GM20431 (cell line): ENCODE measurements around the gene FNDC3B.

Experiments
- in situ Hi-C: fragments of 300-500 bp; cut with MseI, MboI; formaldehyde crosslinking; loops from one replicate; pipeline ENCODE4 v1.15.0; 2020; ENCODE audit warnings: low sequenced_read_pairs; ENCODE audit not compliant: unreplicated experiment

Gene FNDC3B

GRCh38 chr3:172051957-172052354 is 12.6 kb downstream of the FNDC3B start:
- in situ Hi-C loops = no loop called here

- in situ Hi-C loops = no loop called here
These were observed 13.0 kb downstream of the FNDC3B start for GRCh38 chr3:172052405-172052804.

- in situ Hi-C loops = no loop called here
These were observed 14.9 kb downstream of the FNDC3B start for GRCh38 chr3:172054115-172054764.

GRCh38 chr3:172056416-172056815 is 17.0 kb downstream of the FNDC3B start:
- in situ Hi-C loops = no loop called here

- in situ Hi-C loops = no loop called here
These were observed 17.7 kb downstream of the FNDC3B start for GRCh38 chr3:172057059-172057458.

GRCh38 chr3:172057624-172058327 is 18.4 kb downstream of the FNDC3B start:
- in situ Hi-C loops = no loop called here

GRCh38 chr3:172059532-172059931 is 20.2 kb downstream of the FNDC3B start:
- in situ Hi-C loops = no loop called here

- in situ Hi-C loops = no loop called here
These were observed 20.9 kb downstream of the FNDC3B start for GRCh38 chr3:172060234-172060633.

- in situ Hi-C loops = no loop called here
These were observed 22.4 kb downstream of the FNDC3B start for GRCh38 chr3:172061724-172062184.

- in situ Hi-C loops = no loop called here
These were observed 23.4 kb downstream of the FNDC3B start for GRCh38 chr3:172062761-172063160.

- in situ Hi-C loops = no loop called here
These were observed 24.4 kb downstream of the FNDC3B start for GRCh38 chr3:172063456-172064432.

GRCh38 chr3:172065527-172065926 is 26.1 kb downstream of the FNDC3B start:
- in situ Hi-C loops = no loop called here

- in situ Hi-C loops = no loop called here
These were observed 26.8 kb downstream of the FNDC3B start for GRCh38 chr3:172065967-172066762.

- in situ Hi-C loops = no loop called here
These were observed 27.8 kb downstream of the FNDC3B start for GRCh38 chr3:172066880-172067796.

- in situ Hi-C loops = no loop called here
These were observed 28.6 kb downstream of the FNDC3B start for GRCh38 chr3:172067837-172068440.

GRCh38 chr3:172068977-172069376 is 29.6 kb downstream of the FNDC3B start:
- in situ Hi-C loops = no loop called here

GRCh38 chr3:172069478-172069877 is 30.1 kb downstream of the FNDC3B start:
- in situ Hi-C loops = no loop called here

GRCh38 chr3:172070269-172070668 is 30.9 kb downstream of the FNDC3B start:
- in situ Hi-C loops = no loop called here
